Measurements from ENCODE around the gene IRF9. TPM values are rescaled to one million over a fixed set of nuclear protein-coding genes. Genes with fewer than 3 reads are reported as not detected.

IRF9 gene
- total RNA-seq, 2 experiments from 2014 or later, result 52.4 to 54.5 TPM

GRCh38 chr14:24157331-24157730, 3.7 kb upstream of the IRF9 start:
- POLR2A ChIA-PET, result interaction anchor here (0.6 kb wide), 1 partner anchor 12 kb away, joined by 6 read pairs; no protein-coding TSS in a partner anchor
- CTCF ChIA-PET, result no interaction called here

DNA sequence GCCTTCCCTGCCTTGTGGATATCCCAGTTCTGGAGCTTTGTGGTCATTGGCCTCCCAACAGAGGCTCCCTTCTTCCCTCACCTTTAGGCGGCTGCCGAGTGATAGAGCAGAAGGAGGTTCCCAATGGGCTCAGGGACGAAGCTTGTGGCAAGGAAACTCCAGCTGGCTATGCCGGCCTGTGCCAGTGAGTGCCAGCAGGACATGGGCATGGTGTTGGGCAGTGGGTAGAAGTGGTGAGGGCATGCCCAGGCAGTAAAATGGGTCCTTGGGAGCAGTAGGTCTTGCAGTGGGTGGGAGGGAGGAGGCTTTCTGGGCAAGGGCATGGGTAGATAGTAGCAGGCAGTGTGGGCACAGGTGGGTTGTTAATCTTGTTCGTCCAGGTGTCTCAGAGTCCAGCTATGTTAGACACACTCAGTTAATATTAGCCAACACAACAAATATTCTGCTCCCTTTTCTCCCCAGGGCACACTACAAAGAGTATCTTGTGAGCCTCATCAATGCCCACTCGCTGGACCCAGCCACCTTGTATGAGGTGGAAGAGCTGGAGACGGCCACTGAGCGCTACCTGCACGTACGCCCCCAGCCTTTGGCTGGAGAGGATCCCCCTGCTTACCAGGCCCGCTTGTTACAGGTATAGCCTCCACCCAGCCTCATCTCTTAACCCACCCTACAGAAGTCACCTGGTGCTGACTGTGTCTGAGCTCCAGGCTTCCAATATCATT, 1.1 kb upstream of the IRF9 start:
- ChIA-PET CTCF (interaction anchor here (0.7 to 3.5 kb wide), 17 partner anchors 9 to 152 kb away, joined by 3 to 34 read pairs (median 9); partner anchors contain the start of genes DCAF11, NRL, PCK2 and PSME1), POLR2A (interaction anchor here (0.6 to 3.4 kb wide), 7 partner anchors 13 to 86 kb away, joined by 3 to 19 read pairs (median 10); partner anchors contain the start of genes DCAF11, EMC9, NRL and PSME1)

DNA sequence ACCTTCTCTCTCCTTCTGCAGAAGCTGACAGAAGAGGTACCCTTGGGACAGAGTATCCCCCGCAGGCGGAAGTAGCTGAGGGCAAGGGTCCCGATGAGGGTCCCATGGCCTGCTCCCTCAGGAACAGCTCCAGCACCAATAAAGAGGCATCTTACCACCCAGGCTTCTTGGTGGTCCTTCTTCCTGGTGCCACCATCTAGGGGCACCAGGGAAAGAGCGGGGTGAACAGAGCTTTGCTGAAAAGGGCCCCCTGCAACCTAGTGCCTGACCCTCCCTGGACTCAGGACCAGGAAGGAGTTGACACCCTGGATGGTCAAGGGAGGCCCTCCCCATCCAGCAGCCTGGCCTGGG, 591 bp upstream of the IRF9 start:
- ChIA-PET POLR2A (interaction anchor here (0.6 to 3.4 kb wide), 12 partner anchors 8 to 85 kb away, joined by 3 to 19 read pairs (median 9); partner anchors contain the start of genes CHMP4A, DCAF11, EMC9 and IPO4), CTCF (interaction anchor here (0.7 to 3.5 kb wide), 27 partner anchors 9 to 152 kb away, joined by 3 to 34 read pairs (median 5); partner anchors contain the start of genes DCAF11, EMC9, GMPR2 and IPO4)

- POLR2A ChIA-PET, result interaction anchor here (0.6 to 3.4 kb wide), 6 partner anchors 11 to 52 kb away, joined by 3 to 19 read pairs (median 9); partner anchors contain the start of genes CHMP4A, IPO4, PSME1 and REC8
These were observed 1.0 kb downstream of the IRF9 start for GRCh38 chr14:24162093-24162492.

DNA sequence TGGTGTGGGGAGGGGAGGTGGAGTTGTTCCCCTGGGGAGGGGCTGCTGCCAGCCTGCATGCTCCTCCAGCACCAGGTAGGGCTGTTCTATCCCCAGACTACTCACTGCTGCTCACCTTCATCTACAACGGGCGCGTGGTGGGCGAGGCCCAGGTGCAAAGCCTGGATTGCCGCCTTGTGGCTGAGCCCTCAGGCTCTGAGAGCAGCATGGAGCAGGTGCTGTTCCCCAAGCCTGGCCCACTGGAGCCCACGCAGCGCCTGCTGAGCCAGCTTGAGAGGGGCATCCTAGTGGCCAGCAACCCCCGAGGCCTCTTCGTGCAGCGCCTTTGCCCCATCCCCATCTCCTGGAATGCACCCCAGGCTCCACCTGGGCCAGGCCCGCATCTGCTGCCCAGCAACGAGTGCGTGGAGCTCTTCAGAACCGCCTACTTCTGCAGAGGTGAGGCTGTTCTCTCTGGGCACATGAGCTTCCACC, 3.5 kb downstream of the IRF9 start:
- POLR2A ChIA-PET, result interaction anchor here (1.7 kb wide), 1 partner anchor 16 kb away, joined by 5 read pairs; no protein-coding TSS in a partner anchor
- CTCF ChIA-PET, result interaction anchor here (1.1 to 1.6 kb wide), 3 partner anchors 11 to 74 kb away, joined by 3 read pairs; no protein-coding TSS in a partner anchor

More at GRCh38 chr14:24162093-24162492, 1.0 kb downstream of the IRF9 start:
- CTCF ChIA-PET, result interaction anchor here (0.7 to 3.5 kb wide), 14 partner anchors 11 to 136 kb away, joined by 3 to 34 read pairs (median 6); partner anchors contain the start of genes EMC9, PCK2, PSME1 and RNF31

DNA sequence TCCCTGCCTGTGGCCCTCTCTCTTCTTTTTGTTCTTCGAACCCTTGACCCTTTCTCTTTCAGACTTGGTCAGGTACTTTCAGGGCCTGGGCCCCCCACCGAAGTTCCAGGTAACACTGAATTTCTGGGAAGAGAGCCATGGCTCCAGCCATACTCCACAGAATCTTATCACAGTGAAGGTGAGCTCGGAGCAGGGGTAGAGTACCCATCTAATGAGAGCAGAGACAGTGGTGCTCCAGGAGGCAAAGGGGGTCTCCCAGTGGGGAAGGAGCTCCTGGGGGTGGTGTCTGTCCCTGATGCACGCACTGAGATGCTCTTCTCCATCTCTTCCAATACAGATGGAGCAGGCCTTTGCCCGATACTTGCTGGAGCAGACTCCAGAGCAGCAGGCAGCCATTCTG, 4.7 kb downstream of the IRF9 start:
- CTCF ChIA-PET, result interaction anchor here (1.1 to 1.6 kb wide), 2 partner anchors 14 to 76 kb away, joined by 3 read pairs; no protein-coding TSS in a partner anchor

DNA sequence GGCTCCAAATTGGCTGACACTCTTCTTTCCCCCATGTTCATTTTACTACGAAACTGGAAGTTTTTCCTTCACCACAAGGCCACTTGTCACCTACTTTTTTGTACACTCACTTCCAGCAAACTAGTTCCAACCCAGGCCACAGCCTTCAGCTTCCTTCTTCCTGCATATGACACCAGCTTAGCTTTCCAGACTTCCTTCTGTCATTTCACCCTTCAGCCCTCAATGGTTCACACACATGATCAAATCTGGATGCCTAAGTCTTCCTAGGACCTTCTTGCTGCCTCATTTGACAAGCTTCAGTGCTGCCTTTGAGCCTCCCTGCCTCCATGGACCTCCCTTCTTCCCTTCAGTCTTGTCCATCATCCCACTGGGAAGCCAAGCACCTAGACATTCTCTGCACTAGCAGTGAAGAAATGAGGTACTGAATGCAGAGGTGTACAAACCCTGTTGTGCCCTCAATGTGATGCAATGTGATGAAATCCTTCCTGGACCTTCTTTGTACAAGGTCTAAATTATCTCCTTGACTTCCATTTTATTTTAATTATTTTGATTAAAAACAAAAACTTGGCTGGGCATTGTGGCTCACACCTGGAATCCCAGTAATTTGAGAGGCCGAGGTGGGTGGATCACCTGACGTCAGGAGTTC, 6.5 kb downstream of the IRF9 start:
- ChIA-PET CTCF (no interaction called here), POLR2A (no interaction called here)

More for the DNA sequence above, 4.7 kb downstream of the IRF9 start:
- POLR2A ChIA-PET, result interaction anchor here (1.0 kb wide), 1 partner anchor 14 kb away, joined by 3 read pairs; no protein-coding TSS in a partner anchor

DNA sequence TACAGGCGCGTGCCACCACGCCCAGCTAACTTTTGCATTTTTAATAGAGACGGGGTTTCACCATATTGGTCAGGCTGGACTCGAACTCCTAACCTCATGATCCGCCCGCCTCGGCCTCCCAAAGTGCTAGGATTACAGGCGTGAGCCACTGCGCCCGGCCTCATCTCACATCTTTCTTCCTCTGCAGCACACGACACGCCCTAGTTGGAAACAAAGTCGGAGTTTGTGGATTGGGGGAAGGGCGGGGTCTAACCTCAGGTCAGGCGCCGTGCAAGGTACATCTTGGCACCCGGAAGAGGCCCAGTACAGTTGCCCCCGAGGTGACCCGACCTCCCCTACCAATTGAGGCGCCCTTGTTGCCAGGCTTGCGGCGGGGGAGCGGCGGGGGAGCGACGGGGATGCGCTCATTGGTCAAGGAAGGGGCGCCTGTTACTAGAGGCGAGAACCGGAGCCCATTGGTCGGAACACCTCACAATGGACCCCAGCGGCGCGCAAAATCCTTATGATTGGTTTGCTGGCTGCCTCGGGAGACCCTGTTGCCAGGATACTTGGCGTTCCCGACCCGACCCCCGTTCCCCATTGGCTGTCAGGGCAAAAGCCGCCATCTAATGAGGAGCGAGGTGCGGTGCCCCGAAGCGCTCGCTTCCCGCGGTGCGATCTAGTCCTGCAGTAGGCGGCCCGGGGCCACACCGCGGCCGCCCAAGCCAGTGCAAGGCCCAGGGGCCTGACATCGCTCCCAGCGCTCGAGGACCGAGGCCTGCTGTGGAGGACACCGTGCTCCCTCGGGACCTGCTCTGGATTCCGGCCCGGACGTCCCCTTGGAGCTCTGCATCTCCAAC, 10.6 kb downstream of the IRF9 start, which contains the start of gene REC8:
Gene REC8, plus strand, starts transcription at position 659 of the 839 bp plus-strand sequence. CDS start 473 bp downstream, outside the sequence.
- ChIA-PET POLR2A (interaction anchor here (1.6 to 2.4 kb wide), 2 partner anchors 10 to 11 kb away, joined by 7 to 9 read pairs; partner anchors contain the start of gene IRF9), CTCF (interaction anchor here (1.9 kb wide), 2 partner anchors 11 to 63 kb away, joined by 4 to 9 read pairs; partner anchors contain the start of gene IRF9)

DNA sequence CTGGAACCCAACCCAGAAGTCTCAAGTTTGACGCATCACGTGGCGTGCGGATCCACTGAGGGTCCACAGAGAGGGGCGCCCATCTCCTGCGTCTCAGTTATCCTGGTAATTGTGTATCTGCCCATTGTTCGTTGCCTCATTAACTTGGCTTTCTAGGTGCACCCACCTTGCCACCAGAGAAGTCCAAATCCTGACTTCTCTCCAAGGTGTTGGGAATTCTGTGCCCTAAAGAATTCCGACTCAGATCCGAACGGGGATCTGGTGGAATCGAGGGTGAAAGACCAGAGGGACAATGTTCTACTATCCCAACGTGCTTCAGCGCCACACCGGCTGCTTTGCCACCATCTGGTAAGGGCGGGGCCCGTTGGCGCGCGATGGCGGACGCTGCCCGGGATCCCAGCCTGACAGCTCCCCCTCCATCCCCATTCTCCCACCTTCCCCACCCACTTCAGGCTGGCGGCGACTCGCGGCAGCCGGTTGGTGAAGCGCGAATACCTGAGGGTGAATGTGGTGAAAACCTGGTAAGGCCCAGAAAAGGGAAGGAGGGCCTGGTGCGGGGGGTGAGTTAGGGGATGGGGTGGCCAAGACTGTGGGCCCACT, 11.3 kb downstream of the IRF9 start:
- POLR2A ChIA-PET, result interaction anchor here (1.3 to 2.4 kb wide), 2 partner anchors 11 to 41 kb away, joined by 5 to 9 read pairs; partner anchors contain the start of genes CHMP4A and IRF9
- CTCF ChIA-PET, result interaction anchor here (1.3 to 1.9 kb wide), 4 partner anchors 11 to 63 kb away, joined by 3 to 9 read pairs (median 6); partner anchors contain the start of genes IRF9 and MDP1

- POLR2A ChIA-PET, result interaction anchor here (0.5 to 2.4 kb wide), 3 partner anchors 12 to 40 kb away, joined by 4 to 9 read pairs (median 5); partner anchors contain the start of genes CHMP4A and IRF9
- CTCF ChIA-PET, result interaction anchor here (0.8 to 1.6 kb wide), 4 partner anchors 12 to 219 kb away, joined by 3 to 7 read pairs (median 3); partner anchors contain the start of genes DHRS4, IRF9 and MDP1
These were observed 11.8 kb downstream of the IRF9 start for GRCh38 chr14:24172871-24173281.

GRCh38 chr14:24176599-24176998, 15.5 kb downstream of the IRF9 start:
- ChIA-PET POLR2A (interaction anchor here (0.7 kb wide), 1 partner anchor 1145 kb away, joined by 4 read pairs; no protein-coding TSS in a partner anchor), CTCF (interaction anchor here (0.7 to 1.2 kb wide), 2 partner anchors 15 to 20 kb away, joined by 3 read pairs; partner anchors contain the start of gene IRF9)

- ChIA-PET CTCF (interaction anchor here (1.2 kb wide), 1 partner anchor 16 kb away, joined by 3 read pairs; the partner anchor contains the start of gene IRF9), POLR2A (no interaction called here)
These were observed 16.2 kb downstream of the IRF9 start for GRCh38 chr14:24177041-24177825.

DNA sequence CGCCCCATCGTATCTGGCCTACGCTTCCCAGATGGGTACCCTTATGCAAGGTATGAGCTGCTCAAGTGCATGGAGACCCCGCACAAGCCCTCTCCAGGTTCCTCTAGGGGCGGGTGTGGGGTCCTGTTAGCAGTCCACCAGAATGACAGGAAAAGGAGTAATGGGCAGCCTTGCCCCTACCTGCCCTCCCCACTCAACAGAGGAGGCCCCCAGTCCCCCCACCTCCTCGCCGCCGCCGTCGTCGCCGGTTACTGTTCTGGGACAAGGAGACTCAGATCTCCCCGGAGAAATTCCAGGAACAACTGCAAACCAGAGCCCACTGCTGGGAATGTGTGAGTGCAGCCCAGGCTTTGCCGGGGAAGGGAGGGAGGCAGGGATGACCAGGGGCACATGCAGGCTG, 16.8 kb downstream of the IRF9 start:
- ChIA-PET CTCF (no interaction called here), POLR2A (no interaction called here)

DNA sequence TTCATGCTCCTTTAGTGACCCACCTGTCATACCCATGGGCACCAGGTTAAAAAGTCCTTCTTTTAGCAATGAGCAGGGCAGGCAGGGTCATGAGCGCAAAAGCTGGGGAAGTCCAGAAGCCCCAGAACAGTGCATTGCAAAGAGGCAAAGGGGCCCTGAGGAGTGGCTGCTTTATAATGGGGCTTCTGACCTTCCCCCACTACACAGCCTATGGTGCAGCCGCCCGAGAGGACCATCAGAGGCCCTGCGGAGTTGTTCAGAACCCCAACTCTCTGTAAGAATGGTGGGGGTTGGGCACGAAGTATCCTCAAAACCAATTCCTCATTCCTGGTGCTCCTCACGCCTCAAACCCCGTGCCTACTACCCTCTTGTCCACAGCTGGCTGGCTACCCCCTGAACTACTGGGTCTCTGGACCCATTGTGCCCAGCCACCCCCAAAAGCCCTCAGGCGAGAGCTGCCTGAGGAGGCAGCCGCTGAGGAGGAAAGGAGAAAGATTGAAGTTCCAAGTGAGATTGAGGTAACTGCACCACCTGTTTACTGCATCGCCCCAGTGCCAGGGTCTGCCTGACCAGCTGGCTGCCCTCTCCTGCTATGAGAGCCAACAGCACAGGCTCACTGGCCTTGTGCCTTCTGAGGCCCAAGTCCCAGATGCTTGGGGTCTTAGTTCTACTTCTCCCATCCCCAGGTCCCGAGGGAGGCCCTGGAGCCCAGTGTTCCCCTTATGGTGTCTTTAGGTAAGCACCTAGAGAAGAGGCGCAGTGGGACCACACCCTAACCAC, 17.5 kb downstream of the IRF9 start:
- ChIA-PET POLR2A (no interaction called here), CTCF (interaction anchor here (1.6 kb wide), 1 partner anchor 17 kb away, joined by 5 read pairs; the partner anchor contains the start of gene IRF9)

DNA sequence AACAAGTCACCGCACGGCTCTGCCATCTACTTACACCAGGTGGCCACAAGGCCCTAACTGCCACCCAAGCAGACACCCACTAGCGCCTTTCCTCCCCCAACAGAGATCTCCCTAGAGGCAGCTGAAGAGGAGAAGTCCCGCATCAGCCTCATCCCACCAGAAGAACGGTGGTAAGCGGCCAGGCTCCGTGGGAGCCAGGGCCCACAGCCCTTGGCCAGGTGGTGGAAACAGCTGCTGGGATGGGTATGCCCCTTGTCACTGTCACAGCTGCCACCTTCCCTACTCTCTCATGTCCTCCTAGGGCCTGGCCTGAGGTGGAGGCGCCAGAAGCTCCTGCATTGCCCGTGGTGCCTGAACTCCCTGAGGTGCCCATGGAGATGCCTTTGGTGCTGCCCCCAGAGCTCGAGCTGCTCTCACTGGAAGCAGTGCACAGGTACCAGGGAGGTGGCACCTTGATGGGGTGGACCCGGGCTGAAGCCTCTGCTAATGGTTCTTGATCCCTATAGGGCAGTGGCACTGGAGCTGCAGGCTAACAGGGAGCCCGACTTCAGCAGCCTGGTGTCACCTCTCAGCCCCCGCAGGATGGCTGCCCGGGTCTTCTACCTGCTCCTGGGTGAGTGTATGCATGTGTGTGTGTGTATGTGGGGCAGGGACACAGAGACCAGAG, 18.4 kb downstream of the IRF9 start:
- CTCF ChIA-PET, result interaction anchor here (1.2 to 1.6 kb wide), 2 partner anchors 14 to 18 kb away, joined by 3 to 5 read pairs; partner anchors contain the start of gene IRF9
- POLR2A ChIA-PET, result interaction anchor here (0.7 to 1.7 kb wide), 4 partner anchors 9 to 19 kb away, joined by 3 to 5 read pairs (median 4); partner anchors contain the start of genes IPO4 and IRF9
